OCI-LY3 (cell line): ENCODE data around the gene PMEL.

Experiments
- EZH2phosphoT487 ChIP-seq: fragments of 200-600 bp; shearing (Covaris generic); IDR thresholded peaks from 2 replicates; pipeline ENCODE4 v1.6.1; 2018; ENCODE audit warnings: antibody characterized with exemption, mixed run types, low read depth
- TF ChIP-seq, protein P1 (sequence below): fragments of 200-600, 300-600 bp; sonication (generic); IDR thresholded peaks from 2 replicates; pipeline ENCODE4 v1.5.1; 2014; ENCODE audit warnings: antibody characterized with exemption, low read length, low read depth

DNA sequence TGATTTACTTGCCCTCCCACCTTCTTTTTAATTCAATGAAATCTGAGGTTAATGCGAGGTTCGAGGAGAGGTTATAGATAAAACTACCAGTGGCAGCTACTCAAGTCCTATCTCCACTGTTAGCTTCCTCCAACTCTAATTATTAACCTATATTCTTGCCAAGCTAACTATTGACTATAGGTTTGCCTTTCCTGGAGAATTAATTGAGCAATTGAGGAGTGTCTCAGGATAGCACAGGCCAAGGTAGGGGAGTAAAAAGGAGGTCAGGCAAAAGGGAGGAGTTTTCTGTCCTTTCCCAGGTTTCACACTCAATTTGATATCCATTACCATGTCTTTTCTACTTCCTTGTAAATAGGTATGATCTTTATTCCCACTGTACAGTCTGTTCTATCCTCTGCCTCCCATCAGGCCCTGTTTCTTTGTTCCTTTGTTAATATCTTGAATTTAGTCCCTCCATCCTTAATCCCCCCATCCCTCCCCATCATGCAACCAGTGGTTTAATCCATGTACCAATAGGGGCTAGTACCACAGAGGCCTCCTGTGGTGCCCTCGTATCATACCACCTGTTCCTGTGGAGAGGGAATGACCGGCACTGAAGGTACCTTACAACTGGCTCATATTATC, 27.5 kb upstream of the PMEL start:
- TF ChIP-seq EZH2phosphoT487, result no peak
- TF ChIP-seq, protein P1, sequence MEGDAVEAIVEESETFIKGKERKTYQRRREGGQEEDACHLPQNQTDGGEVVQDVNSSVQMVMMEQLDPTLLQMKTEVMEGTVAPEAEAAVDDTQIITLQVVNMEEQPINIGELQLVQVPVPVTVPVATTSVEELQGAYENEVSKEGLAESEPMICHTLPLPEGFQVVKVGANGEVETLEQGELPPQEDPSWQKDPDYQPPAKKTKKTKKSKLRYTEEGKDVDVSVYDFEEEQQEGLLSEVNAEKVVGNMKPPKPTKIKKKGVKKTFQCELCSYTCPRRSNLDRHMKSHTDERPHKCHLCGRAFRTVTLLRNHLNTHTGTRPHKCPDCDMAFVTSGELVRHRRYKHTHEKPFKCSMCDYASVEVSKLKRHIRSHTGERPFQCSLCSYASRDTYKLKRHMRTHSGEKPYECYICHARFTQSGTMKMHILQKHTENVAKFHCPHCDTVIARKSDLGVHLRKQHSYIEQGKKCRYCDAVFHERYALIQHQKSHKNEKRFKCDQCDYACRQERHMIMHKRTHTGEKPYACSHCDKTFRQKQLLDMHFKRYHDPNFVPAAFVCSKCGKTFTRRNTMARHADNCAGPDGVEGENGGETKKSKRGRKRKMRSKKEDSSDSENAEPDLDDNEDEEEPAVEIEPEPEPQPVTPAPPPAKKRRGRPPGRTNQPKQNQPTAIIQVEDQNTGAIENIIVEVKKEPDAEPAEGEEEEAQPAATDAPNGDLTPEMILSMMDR, result no peak
